Measurements from ENCODE around the gene PKDREJ. TPM values are rescaled to one million over a fixed set of nuclear protein-coding genes. Genes with fewer than 3 reads are reported as not detected.

The PKDREJ gene
- total and polyA plus RNA-seq, 2 of the 4 experiments (the other 2 are of a cell fraction): 0.02 TPM; not detected in 1

- no peak overlapping the region for H4K5ac ChIP-seq (ENCODE audit: low read depth, low read length)
- no peak overlapping the region for H2BK15ac ChIP-seq (ENCODE audit: low read depth, low read length)
- CTCF ChIA-PET: interaction anchor here (0.8 kb wide), 1 partner anchor 68 kb away, joined by 4 read pairs; no protein-coding TSS in a partner anchor
- no peak overlapping the region for H3K27ac ChIP-seq (ENCODE audit: insufficient read depth, low read length)
- H2AK5ac ChIP-seq (ENCODE audit: low read depth, low read length): no peak overlapping the region
- no peak overlapping the region for H4K91ac ChIP-seq (ENCODE audit: insufficient read depth, low read depth, low read length)
- intact Hi-C loops (cut with micrococcal nuclease) (loop anchor here (2.0 kb wide), 1 partner anchor 79 kb away; the partner anchor contains the start of gene PPARA), dilution Hi-C loops (cut with HindIII; ENCODE audit: low sequenced_read_pairs, unreplicated experiment) (no loop called here), in situ Hi-C loops (cut with MboI; ENCODE audit: low sequenced_read_pairs) (no loop called here)
- H4K8ac ChIP-seq (ENCODE audit: low read depth in 2 of 2, low read length in 2 of 2): no peak overlapping the region
- H3K4me3 ChIP-seq (ENCODE audit: insufficient read depth, low read depth, low read length): no peak overlapping the region
- H2BK20ac ChIP-seq (ENCODE audit: low read depth, low read length): no peak overlapping the region
- no peak for TF ChIP-seq RFX5 (IDR thresholded peaks at IDR 0.05; ENCODE audit: low read depth, low read length)
- peak; percentile 31; the same call in 1 of the 2 replicates for TF ChIP-seq CEBPB (IDR thresholded peaks at IDR 0.05; ENCODE audit: low read depth, low read length)
- TF ChIP-seq NFE2L2 (IDR thresholded peaks at IDR 0.05; ENCODE audit: low read depth, low read length): no peak
- TF ChIP-seq POLR2A (IDR thresholded peaks at IDR 0.05; ENCODE audit: low read depth, low read length): no peak
- no peak for TF ChIP-seq MAFK (IDR thresholded peaks at IDR 0.05; ENCODE audit: low read depth, low read length)
- H3K9ac ChIP-seq (ENCODE audit: low read depth, low read length): no peak overlapping the region
- H3K4ac ChIP-seq (ENCODE audit: low read depth, low read length): no peak overlapping the region
- no peak overlapping the region for H3K18ac ChIP-seq (ENCODE audit: low read depth, low read length)
- H2AK9ac ChIP-seq (replicated peaks; ENCODE audit: low read depth, low read length, poor library complexity): no peak overlapping the region
- no peak overlapping the region for H2BK120ac ChIP-seq (ENCODE audit: low read depth, low read length)
- ATAC-seq (ENCODE audit: low read depth): peak; percentile 75
- H3K56ac ChIP-seq (ENCODE audit: extremely low read depth, insufficient read depth, low read length): no peak overlapping the region
- H4K20me1 ChIP-seq (ENCODE audit: insufficient read depth, low read length): peaks cover 3% of the 10 kb centered on the region; the same call in 1 of the 2 replicates
- 90% methylated on average over 3 of the region's 8 CpGs; no CpG with 5 or more reads in 1 of the 2 experiments for WGBS, 2 experiments (ENCODE audit: extremely low coverage in 2 of 2, insufficient read length in 1 of 2)
- POLR2A ChIA-PET (ENCODE audit: unreplicated experiment): interaction anchor here (0.6 kb wide), 1 partner anchor 20 kb away, joined by 3 read pairs; no protein-coding TSS in a partner anchor
- no peaks in the 10 kb centered on the region for H3K9me3 ChIP-seq (ENCODE audit: control insufficient read depth, insufficient read depth, low read length)
- peaks cover 3% of the 10 kb centered on the region; the same call in 1 of the 2 replicates for H3K4me1 ChIP-seq (ENCODE audit: control insufficient read depth, insufficient read depth, low read length)
- H2AFZ ChIP-seq (replicated peaks; ENCODE audit: low read length, poor library complexity): no peak overlapping the region
- H3K79me1 ChIP-seq (ENCODE audit: low read depth in 1 of 2, low read length in 2 of 2): no peaks in the 10 kb centered on the region
- no peaks in the 10 kb centered on the region for H3K27me3 ChIP-seq (ENCODE audit: control insufficient read depth, insufficient read depth, low read length)
- H3K9me1 ChIP-seq (ENCODE audit: insufficient read depth, low read length): peaks cover 21% of the 10 kb centered on the region
- no peak overlapping the region for H3K23ac ChIP-seq (ENCODE audit: low read depth, low read length)
- no peak overlapping the region for H3K14ac ChIP-seq (replicated peaks; ENCODE audit: low read depth, low read length)
- peak; percentile 43 for DNase-seq
- H3K4me2 ChIP-seq (ENCODE audit: low read depth, low read length): no peak overlapping the region
- BruUV-seq (replicated peaks): no TSS peak
- H3K36me3 ChIP-seq (ENCODE audit: control insufficient read depth, insufficient read depth, low read length): peaks cover 12% of the 10 kb centered on the region
- no peak overlapping the region for H2BK5ac ChIP-seq (ENCODE audit: low read depth, low read length, poor library complexity, severe bottlenecking)
Observed at GRCh38 chr22:46229701-46230100, 33.4 kb downstream of the PKDREJ start.
